Testis (tissue), 3 donors: ENCODE results near the gene PIP4K2B. TPM values are rescaled to one million over a fixed set of nuclear protein-coding genes. Genes with fewer than 3 reads are reported as not detected.
"Not testable (repeated sequence)": the region's sequence is repeated elsewhere in the genome, so short reads cannot be mapped to it uniquely, and the experiment has no call there.

Source experiments
- DNase-seq: peaks from one replicate; pipeline ENCODE4 v3.0.0-alpha.2; 2019
- H3K27ac ChIP-seq, 2 donors: fragments of 200-600 bp; sonication (generic); one replicate each; pipeline ENCODE4 v1.5.1; 2019
- H3K27me3 ChIP-seq: fragments of 200-600 bp; sonication (generic); one replicate; pipeline ENCODE4 v1.5.1; 2019
- H3K36me3 ChIP-seq: fragments of 200-600 bp; sonication (generic); one replicate; pipeline ENCODE4 v1.5.1; 2017; ENCODE audit warnings: low read depth; ENCODE audit errors: missing control alignments
- H3K4me1 ChIP-seq: fragments of 200-600 bp; sonication (generic); one replicate; pipeline ENCODE4 v1.5.1; 2019
- H3K4me3 ChIP-seq, 2 donors: fragments of 200-600 bp; sonication (generic); one replicate each; pipeline ENCODE4 v1.5.1; 2017 to 2019
- H3K9me3 ChIP-seq: fragments of 200-600 bp; sonication (generic); one replicate; pipeline ENCODE4 v1.5.1; 2017
- CTCF ChIP-seq, 3 experiments: fragments of 450-650 bp in 2 of 3; fragments of 200-600 bp in 1 of 3; sonication (generic) in 1 of 3; IDR thresholded peaks; one replicate each; pipeline ENCODE4 v1.5.1; 2016 to 2019; ENCODE audit warnings: antibody characterized with exemption in 3 of 3, mild to moderate bottlenecking in 2 of 3, moderate library complexity in 1 of 3
- POLR2A ChIP-seq: fragments of 450-650 bp; IDR thresholded peaks from one replicate; pipeline ENCODE4 v1.6.1; 2017; ENCODE audit warnings: antibody characterized with exemption, mild to moderate bottlenecking, moderate library complexity
- WGBS, 2 donors: methylation state at CpG; one replicate each; pipeline ENCODE4 v1.1.5; 2018; 5-methylcytosine and 5-hydroxymethylcytosine counted together
- intact Hi-C: fragments of 100-400 bp; cut with DNase I; formaldehyde crosslinking; loops from one replicate; pipeline ENCODE4 v1.15.1; 2023; ENCODE audit warnings: low total_unique reads
- polyA plus RNA-seq: library from polyadenylated mRNA; stranded (reverse); fragments of 350-450 nt; fragmentation: Illumina TruSeq; extraction: RNeasy Lipid Tissue Mini Kit (QIAGEN cat#74804); gene quantifications from one replicate; pipeline ENCODE4 v1.2.3, GENCODE V29; 2014; ENCODE audit warnings: low read depth, low replicate concordance; ENCODE audit not compliant: insufficient read depth
- total RNA-seq, 2 donors: library from RNA; depleted of rRNA; stranded (reverse); fragments of >200 nt; gene quantifications; one replicate each; pipeline ENCODE4 v1.2.3, GENCODE V29; 2016

The PIP4K2B gene
- total and polyA plus RNA-seq, 3 donors from 2014 or later: 34.8 to 56.7 (median 47.2) TPM

GRCh38 chr17:38791162-38791561, 8.2 kb downstream of the PIP4K2B start:
- intact Hi-C loops: no loop called here
- H3K4me3 ChIP-seq: no peak overlapping the region
- H3K36me3 ChIP-seq: no peaks in the 10 kb centered on the region
- H3K27me3 ChIP-seq: no peaks in the 10 kb centered on the region
- no peaks in the 10 kb centered on the region for H3K9me3 ChIP-seq
- H3K4me1 ChIP-seq: no peaks in the 10 kb centered on the region
- TF ChIP-seq POLR2A: no peak
- TF ChIP-seq CTCF (IDR thresholded peaks at IDR 0.05): no peak
- H3K27ac ChIP-seq: no peak overlapping the region
- DNase-seq: no peak
- 88 to 93% methylated on average over 4 to 5 of the region's 5 CpGs for WGBS, 2 donors

DNA sequence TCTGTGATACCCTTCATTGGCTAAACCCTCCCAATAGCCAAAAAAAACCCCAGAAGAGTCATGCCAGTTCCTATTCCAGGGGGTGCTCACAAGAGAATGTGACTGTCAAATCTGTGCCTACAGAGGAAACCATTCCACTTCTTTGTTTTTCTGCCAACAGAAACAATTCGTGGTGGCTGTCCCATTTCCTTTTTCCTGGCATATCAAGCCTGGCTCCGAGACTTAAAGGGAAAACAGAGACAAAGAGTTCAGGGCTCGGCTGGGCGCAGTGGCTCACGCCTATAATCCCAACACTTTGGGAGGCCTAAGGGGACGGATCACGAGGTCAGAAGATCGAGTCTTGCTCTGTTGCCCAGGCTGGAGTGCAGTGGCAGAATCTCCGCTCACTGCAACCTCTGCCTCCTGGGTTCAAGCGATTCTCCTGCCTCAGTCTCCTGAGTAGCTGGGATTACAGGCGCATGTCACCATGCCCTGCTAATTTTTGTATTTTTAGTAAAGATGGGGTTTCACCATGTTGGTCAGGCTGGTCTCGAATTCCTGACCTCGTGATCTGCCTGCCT, 9.1 kb downstream of the PIP4K2B start:
- 79 to 85% methylated on average over 13 of the region's 13 CpGs for WGBS, 2 donors
- H3K27ac ChIP-seq, H3K4me3 ChIP-seq, DNase-seq, H3K4me1 ChIP-seq, H3K27me3 ChIP-seq, H3K36me3 ChIP-seq, intact Hi-C loops, H3K9me3 ChIP-seq: not testable (repeated sequence)

- no peak overlapping the region for H3K4me3 ChIP-seq
- TF ChIP-seq CTCF (IDR thresholded peaks at IDR 0.05) (no peak), POLR2A (no peak)
- H3K36me3 ChIP-seq: no peaks in the 10 kb centered on the region
- 0 to 13% methylated on average over 1 of the region's 1 CpG for WGBS, 2 donors
- no peak for DNase-seq
- H3K4me1 ChIP-seq: no peaks in the 10 kb centered on the region
- no peaks in the 10 kb centered on the region for H3K9me3 ChIP-seq
- no peak overlapping the region for H3K27ac ChIP-seq
- intact Hi-C loops: no loop called here
- no peaks in the 10 kb centered on the region for H3K27me3 ChIP-seq
These were observed 10.2 kb downstream of the PIP4K2B start for GRCh38 chr17:38789185-38789584.

DNA sequence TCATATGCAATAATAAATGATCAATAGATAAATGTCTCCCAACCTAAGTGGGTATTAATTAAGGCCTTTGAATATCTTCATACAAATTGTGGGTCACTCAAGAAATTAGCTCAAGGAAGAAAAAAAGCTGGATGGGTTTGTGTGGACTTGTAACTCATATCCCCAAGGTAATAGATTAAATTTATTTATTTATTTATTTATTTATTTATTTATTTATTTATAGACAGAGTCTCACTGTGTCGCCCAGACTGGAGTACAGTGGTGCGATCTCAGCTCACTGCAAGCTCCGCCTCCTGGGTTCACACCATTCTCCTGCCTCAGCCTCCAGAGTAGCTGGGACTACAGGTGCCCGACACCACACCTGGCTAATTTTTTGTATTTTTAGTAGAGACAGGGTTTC, 11.4 kb downstream of the PIP4K2B start:
- intact Hi-C loops, H3K36me3 ChIP-seq: not testable (repeated sequence)
- 96% methylated on average over 4 of the region's 4 CpGs for WGBS, 2 donors

GRCh38 chr17:38786372-38786771, 13.0 kb downstream of the PIP4K2B start:
- 78 to 100% methylated on average over 4 to 6 of the region's 6 CpGs for WGBS, 2 donors
- Histone ChIP-seq H3K36me3 (no peaks in the 10 kb centered on the region), H3K27ac (no peak overlapping the region), H3K4me3 (no peak overlapping the region), H3K9me3 (no peaks in the 10 kb centered on the region), H3K4me1 (no peaks in the 10 kb centered on the region), H3K27me3 (no peaks in the 10 kb centered on the region)
- intact Hi-C loops: no loop called here
- no peak for TF ChIP-seq POLR2A
- no peak for TF ChIP-seq CTCF (IDR thresholded peaks at IDR 0.05)
- no peak for DNase-seq

More for the DNA sequence above, 11.4 kb downstream of the PIP4K2B start:
- H3K27ac ChIP-seq, H3K9me3 ChIP-seq, H3K4me1 ChIP-seq, DNase-seq, H3K27me3 ChIP-seq, H3K4me3 ChIP-seq: not testable (repeated sequence)

- no peak for TF ChIP-seq CTCF (IDR thresholded peaks at IDR 0.05)
- no peak for TF ChIP-seq POLR2A
- H3K27me3 ChIP-seq: no peaks in the 10 kb centered on the region
- DNase-seq: no peak
- no peak overlapping the region for H3K4me3 ChIP-seq
- H3K36me3 ChIP-seq: no peaks in the 10 kb centered on the region
- 89 to 96% methylated on average over 3 of the region's 3 CpGs for WGBS, 2 donors
- no peaks in the 10 kb centered on the region for H3K4me1 ChIP-seq
- intact Hi-C loops: no loop called here
- no peaks in the 10 kb centered on the region for H3K9me3 ChIP-seq
- H3K27ac ChIP-seq: no peak overlapping the region
These were observed 16.1 kb downstream of the PIP4K2B start for GRCh38 chr17:38783227-38783626.
